Measurements from ENCODE around the gene CSGALNACT2.
"Not testable (repeated sequence)": the region's sequence is repeated elsewhere in the genome, so short reads cannot be mapped to it uniquely, and the experiment has no call there.

The CSGALNACT2 gene

DNA sequence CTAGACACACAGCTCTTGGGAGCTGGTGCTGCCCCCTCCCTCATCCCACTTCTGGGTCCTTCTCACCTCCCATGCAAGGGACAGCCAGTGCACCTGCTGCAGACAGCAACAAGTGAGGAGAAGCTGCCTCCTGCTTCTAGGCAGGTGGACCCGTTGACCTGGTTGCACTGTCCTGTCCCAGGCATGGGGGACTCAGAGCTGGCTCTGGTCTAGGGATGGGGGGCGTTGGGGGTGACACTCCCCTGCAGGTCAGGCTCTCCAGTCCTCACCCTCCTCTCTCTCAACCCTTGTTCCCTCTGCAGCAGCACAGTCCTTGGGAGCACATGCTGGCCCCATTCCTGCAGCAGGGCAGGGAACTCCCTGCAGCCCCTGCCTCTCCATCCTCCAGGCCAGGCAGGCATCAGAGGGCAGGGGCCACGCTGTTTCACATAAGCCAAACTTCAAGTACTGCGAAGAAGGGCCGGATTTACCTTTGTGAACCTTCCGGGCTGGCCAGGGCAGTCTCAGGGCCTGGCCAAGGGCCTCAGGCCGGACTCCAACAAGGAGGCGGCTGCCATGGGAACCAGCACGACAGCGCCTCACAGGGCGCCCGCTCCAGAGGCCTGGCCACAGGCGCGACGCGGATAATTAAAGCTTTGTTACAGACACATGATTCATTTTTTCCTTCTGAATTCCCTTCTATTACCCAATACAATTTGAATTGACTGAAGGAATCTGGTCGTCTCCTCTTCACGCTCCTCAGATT is 80.1 kb downstream of the CSGALNACT2 start:
- no peak for TF ChIP-seq EZH2phosphoT487 (conservative IDR thresholded peaks at IDR 0.05; ENCODE audit: low read length)
- TF ChIP-seq, protein P1, sequence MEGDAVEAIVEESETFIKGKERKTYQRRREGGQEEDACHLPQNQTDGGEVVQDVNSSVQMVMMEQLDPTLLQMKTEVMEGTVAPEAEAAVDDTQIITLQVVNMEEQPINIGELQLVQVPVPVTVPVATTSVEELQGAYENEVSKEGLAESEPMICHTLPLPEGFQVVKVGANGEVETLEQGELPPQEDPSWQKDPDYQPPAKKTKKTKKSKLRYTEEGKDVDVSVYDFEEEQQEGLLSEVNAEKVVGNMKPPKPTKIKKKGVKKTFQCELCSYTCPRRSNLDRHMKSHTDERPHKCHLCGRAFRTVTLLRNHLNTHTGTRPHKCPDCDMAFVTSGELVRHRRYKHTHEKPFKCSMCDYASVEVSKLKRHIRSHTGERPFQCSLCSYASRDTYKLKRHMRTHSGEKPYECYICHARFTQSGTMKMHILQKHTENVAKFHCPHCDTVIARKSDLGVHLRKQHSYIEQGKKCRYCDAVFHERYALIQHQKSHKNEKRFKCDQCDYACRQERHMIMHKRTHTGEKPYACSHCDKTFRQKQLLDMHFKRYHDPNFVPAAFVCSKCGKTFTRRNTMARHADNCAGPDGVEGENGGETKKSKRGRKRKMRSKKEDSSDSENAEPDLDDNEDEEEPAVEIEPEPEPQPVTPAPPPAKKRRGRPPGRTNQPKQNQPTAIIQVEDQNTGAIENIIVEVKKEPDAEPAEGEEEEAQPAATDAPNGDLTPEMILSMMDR (IDR thresholded peaks at IDR 0.05; ENCODE audit: insufficient read depth, low read length, poor library complexity, severe bottlenecking): no peak
- Histone ChIP-seq H3K9me3 (ENCODE audit: insufficient read depth, low read length) (no peaks in the 10 kb centered on the region), H3K79me2 (ENCODE audit: insufficient read depth, low read length) (no peaks in the 10 kb centered on the region), H4K20me1 (ENCODE audit: low read depth, low read length) (no peaks in the 10 kb centered on the region), H3K27ac (ENCODE audit: low read depth, low read length) (no peak overlapping the region), H3K9me2 (replicated peaks; ENCODE audit: insufficient read depth, low read length) (no peaks in the 10 kb centered on the region), H3K9ac (ENCODE audit: low read length) (no peak overlapping the region), H3F3A (ENCODE audit: insufficient read depth) (no peaks in the 10 kb centered on the region), H3K36me3 (ENCODE audit: low read length) (no peaks in the 10 kb centered on the region), H2AFZ (ENCODE audit: low read depth, low read length, severe bottlenecking) (no peak overlapping the region), H3K4me3 (ENCODE audit: insufficient read depth, low read length, poor library complexity, severe bottlenecking) (no peak overlapping the region), H3K4me2 (ENCODE audit: low read depth, low read length, poor library complexity, severe bottlenecking) (no peak overlapping the region), H3K27me3 (ENCODE audit: low read length) (no peaks in the 10 kb centered on the region)

DNA sequence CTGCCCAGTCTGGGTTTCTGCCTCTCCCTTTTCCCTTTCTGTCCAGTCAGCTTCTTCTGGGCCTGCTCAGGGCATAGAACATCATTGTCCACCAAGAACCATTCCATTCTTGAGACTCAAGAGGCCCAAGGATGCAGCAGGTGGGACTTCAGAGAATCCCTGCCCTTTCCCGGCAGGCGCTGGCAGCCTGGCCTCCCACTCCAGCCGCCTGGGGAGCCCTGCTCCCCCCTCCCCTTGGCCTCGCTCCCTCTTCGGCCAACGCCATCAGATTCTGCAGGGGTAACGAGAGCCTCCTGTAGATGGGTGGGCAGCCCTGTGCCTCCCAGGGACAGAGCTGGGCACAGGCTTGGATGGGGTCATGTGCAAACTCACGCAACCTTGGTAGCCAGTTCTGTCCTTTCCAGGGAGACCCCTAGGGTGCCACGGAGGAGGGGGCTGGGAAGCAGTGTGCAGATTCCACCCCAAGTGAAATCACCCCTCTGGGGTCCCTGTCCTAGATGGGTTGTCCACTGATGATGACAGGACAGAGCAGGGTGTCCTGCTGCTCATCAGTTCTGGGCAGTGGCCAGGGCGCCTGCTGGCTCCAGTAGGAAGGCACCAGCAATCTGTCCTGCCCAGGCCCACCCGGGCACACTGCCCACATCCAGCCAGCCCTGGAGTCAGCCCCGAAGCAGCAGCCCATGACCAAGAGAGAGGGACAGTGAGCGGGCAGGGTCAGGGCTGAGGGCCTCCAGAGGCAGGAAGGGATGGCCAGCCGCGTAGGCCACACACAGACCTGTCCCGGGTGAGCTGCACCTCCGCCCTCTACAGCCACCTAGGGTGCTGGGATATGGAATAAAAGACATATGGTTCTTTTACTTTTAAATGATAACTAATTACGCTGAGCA is 80.9 kb downstream of the CSGALNACT2 start:
- TF ChIP-seq, protein P1 (IDR thresholded peaks at IDR 0.05; ENCODE audit: insufficient read depth, low read length, poor library complexity, severe bottlenecking): no peak
- TF ChIP-seq EZH2phosphoT487 (conservative IDR thresholded peaks at IDR 0.05; ENCODE audit: low read length): no peak
- H3K4me3 ChIP-seq (ENCODE audit: insufficient read depth, low read length, poor library complexity, severe bottlenecking): no peak overlapping the region
- no peak overlapping the region for H3K9ac ChIP-seq (ENCODE audit: low read length)
- no peaks in the 10 kb centered on the region for H3K9me2 ChIP-seq (replicated peaks; ENCODE audit: insufficient read depth, low read length)
- H3K9me3 ChIP-seq (ENCODE audit: insufficient read depth, low read length): no peaks in the 10 kb centered on the region
- no peaks in the 10 kb centered on the region for H4K20me1 ChIP-seq (ENCODE audit: low read depth, low read length)
- no peak overlapping the region for H2AFZ ChIP-seq (ENCODE audit: low read depth, low read length, severe bottlenecking)
- no peaks in the 10 kb centered on the region for H3K79me2 ChIP-seq (ENCODE audit: insufficient read depth, low read length)
- H3K27me3 ChIP-seq (ENCODE audit: low read length): no peaks in the 10 kb centered on the region
- H3K4me2 ChIP-seq (ENCODE audit: low read depth, low read length, poor library complexity, severe bottlenecking): no peak overlapping the region
- H3K36me3 ChIP-seq (ENCODE audit: low read length): no peaks in the 10 kb centered on the region
- H3K27ac ChIP-seq (ENCODE audit: low read depth, low read length): no peak overlapping the region
- no peaks in the 10 kb centered on the region for H3F3A ChIP-seq (ENCODE audit: insufficient read depth)

DNA sequence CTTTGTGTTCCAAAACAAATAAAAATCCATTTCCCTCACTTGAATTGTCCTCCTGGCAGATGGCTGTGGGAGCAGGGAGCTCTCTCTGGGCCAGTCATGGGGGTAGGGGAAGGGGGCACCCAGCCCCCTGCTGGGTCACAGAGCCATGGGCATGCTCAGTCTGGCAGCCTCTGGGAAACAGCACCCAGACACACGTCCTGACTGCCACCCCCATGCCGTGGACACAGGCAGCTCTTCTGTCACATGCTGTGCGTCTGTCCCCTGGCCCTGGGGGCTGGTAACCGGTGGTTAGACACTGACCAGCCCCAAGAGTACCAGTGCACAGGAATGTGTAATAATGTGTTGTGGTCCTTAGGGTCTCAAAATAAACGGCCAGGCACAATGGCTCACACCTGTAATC is 81.6 kb downstream of the CSGALNACT2 start:
- Histone ChIP-seq H3K79me2 (ENCODE audit: insufficient read depth, low read length) (no peaks in the 10 kb centered on the region), H3K4me2 (ENCODE audit: low read depth, low read length, poor library complexity, severe bottlenecking) (no peak overlapping the region), H3K27me3 (ENCODE audit: low read length) (no peaks in the 10 kb centered on the region), H3K27ac (ENCODE audit: low read depth, low read length) (no peak overlapping the region), H3K36me3 (ENCODE audit: low read length) (no peaks in the 10 kb centered on the region), H3K9me3 (ENCODE audit: insufficient read depth, low read length) (no peaks in the 10 kb centered on the region), H4K20me1 (ENCODE audit: low read depth, low read length) (no peaks in the 10 kb centered on the region), H3F3A (ENCODE audit: insufficient read depth) (no peaks in the 10 kb centered on the region), H3K4me3 (ENCODE audit: insufficient read depth, low read length, poor library complexity, severe bottlenecking) (no peak overlapping the region), H3K9me2 (replicated peaks; ENCODE audit: insufficient read depth, low read length) (no peaks in the 10 kb centered on the region), H3K9ac (ENCODE audit: low read length) (no peak overlapping the region), H2AFZ (ENCODE audit: low read depth, low read length, severe bottlenecking) (no peak overlapping the region)
- TF ChIP-seq, protein P1 (IDR thresholded peaks at IDR 0.05; ENCODE audit: insufficient read depth, low read length, poor library complexity, severe bottlenecking): no peak

DNA sequence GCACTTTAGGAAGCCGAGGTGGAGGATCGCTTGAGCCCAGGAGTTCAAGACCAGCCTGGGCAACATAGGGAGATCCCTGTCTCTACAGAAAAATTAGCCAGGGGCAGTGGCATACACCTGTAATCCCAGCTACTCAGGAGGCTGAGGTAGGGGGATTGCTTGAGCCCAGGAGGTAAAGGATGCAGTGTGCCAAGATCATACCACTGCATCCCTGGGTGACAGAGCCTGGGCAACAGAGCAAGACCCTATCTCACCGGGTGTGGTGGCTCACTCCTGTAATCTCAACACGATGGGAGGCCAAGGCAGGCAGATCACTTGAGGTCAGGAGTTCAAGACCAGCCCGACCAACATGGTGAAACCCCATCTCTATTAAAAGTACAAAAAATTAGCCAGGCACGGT is 82.0 kb downstream of the CSGALNACT2 start:
- H3K4me3 ChIP-seq (ENCODE audit: insufficient read depth, low read length, poor library complexity, severe bottlenecking); H3K27me3 ChIP-seq (ENCODE audit: low read length); H3K9me2 ChIP-seq (replicated peaks; ENCODE audit: insufficient read depth, low read length): not testable (repeated sequence)

More for the DNA sequence above, 82.0 kb downstream of the CSGALNACT2 start:
- H3K9ac ChIP-seq (ENCODE audit: low read length); H3K9me3 ChIP-seq (ENCODE audit: insufficient read depth, low read length); H4K20me1 ChIP-seq (ENCODE audit: low read depth, low read length); H3K4me2 ChIP-seq (ENCODE audit: low read depth, low read length, poor library complexity, severe bottlenecking); H3F3A ChIP-seq (ENCODE audit: insufficient read depth); H2AFZ ChIP-seq (ENCODE audit: low read depth, low read length, severe bottlenecking); H3K27ac ChIP-seq (ENCODE audit: low read depth, low read length); H3K79me2 ChIP-seq (ENCODE audit: insufficient read depth, low read length); H3K36me3 ChIP-seq (ENCODE audit: low read length): not testable (repeated sequence)

Data from SU-DHL-6 (cell line).